A673 (cell line): ENCODE data around the gene SLC4A9. TPM values are rescaled to one million over a fixed set of nuclear protein-coding genes. Genes with fewer than 3 reads are reported as not detected.

Experiments used
- BruUV-seq: library from RNA; stranded (reverse); fragments of 400-500 nt; replicated peaks from 2 replicates; lab custom pipeline; 2021; lab: Mats Ljungman, UMichigan
- CTCF ChIA-PET: fragments of 300-600 bp; sonication (Branson Sonifier 250); formaldehyde crosslinking; loops from one replicate; lab custom pipeline; 2022; ENCODE audit warnings: antibody characterized with exemption; lab: Charles Lee
- POLR2A ChIA-PET: fragments of 300-600 bp; sonication (Branson Sonifier 250); formaldehyde crosslinking; loops from one replicate; lab custom pipeline; 2022; ENCODE audit warnings: antibody characterized with exemption; ENCODE audit not compliant: low non-redundant PET; lab: Charles Lee
- DNase-seq: peaks from one replicate; pipeline ENCODE4 v3.0.0-alpha.2; 2015; ENCODE audit warnings: low spot score
- H3K27ac ChIP-seq: fragments of 200-600 bp; sonication (generic); 2 replicates; pipeline ENCODE4 v1.5.1; 2016; ENCODE audit warnings: mixed run types, low read depth, mild to moderate bottlenecking, mixed read lengths, antibody characterized with exemption, low read length; ENCODE audit not compliant: poor library complexity, severe bottlenecking
- H3K27me3 ChIP-seq: fragments of 200-600 bp; sonication (generic); replicated peaks from 2 replicates; pipeline ENCODE4 v1.6.1; 2017; ENCODE audit warnings: mixed run types, low read depth, mild to moderate bottlenecking, mixed read lengths, antibody characterized with exemption, low read length; ENCODE audit not compliant: insufficient read depth, poor library complexity
- H3K36me3 ChIP-seq: fragments of 200-600 bp; sonication (generic); 2 replicates; pipeline ENCODE4 v1.6.1; 2016; ENCODE audit warnings: mixed run types, mild to moderate bottlenecking, mixed read lengths, antibody characterized with exemption, low read length; ENCODE audit not compliant: insufficient read depth, poor library complexity, severe bottlenecking
- H3K4me1 ChIP-seq: fragments of 200-600 bp; sonication (generic); 2 replicates; pipeline ENCODE4 v1.6.1; 2017; ENCODE audit warnings: mixed run types, mild to moderate bottlenecking, mixed read lengths, antibody characterized with exemption, low read length; ENCODE audit not compliant: insufficient read depth, poor library complexity, severe bottlenecking
- H3K4me3 ChIP-seq: fragments of 200-600 bp; sonication (generic); 2 replicates; pipeline ENCODE4 v1.5.1; 2016; ENCODE audit warnings: low read depth, mixed run types, mild to moderate bottlenecking, mixed read lengths, low read length; ENCODE audit not compliant: poor library complexity, severe bottlenecking
- H3K9me3 ChIP-seq: fragments of 200-600 bp; sonication (generic); 2 replicates; pipeline ENCODE4 v1.6.1; 2016; ENCODE audit warnings: mixed run types, low read depth, mild to moderate bottlenecking, mixed read lengths, antibody characterized with exemption, low read length; ENCODE audit not compliant: poor library complexity, severe bottlenecking
- EZH2 ChIP-seq: fragments of 200-600 bp; sonication (generic); IDR thresholded peaks from 2 replicates; pipeline ENCODE4 v1.6.1; 2017; ENCODE audit warnings: borderline replicate concordance, low read depth, mild to moderate bottlenecking, mixed read lengths, antibody characterized with exemption, low read length; ENCODE audit not compliant: poor library complexity, severe bottlenecking
- intact Hi-C: fragments of 100-400 bp; cut with micrococcal nuclease; formaldehyde crosslinking; loops from one replicate; pipeline ENCODE4 v1.10.0; 2022; ENCODE audit not compliant: unreplicated experiment
- total RNA-seq: library from RNA; stranded (reverse); gene quantifications from 2 replicates; pipeline ENCODE4 v1.2.3, GENCODE V29; 2021
- TF ChIP-seq, protein P1 (sequence below): fragments of 300-800, 200-600 bp; sonication (generic); conservative IDR thresholded peaks from 2 replicates; pipeline ENCODE4 v1.5.1; 2017; ENCODE audit warnings: low read depth, mild to moderate bottlenecking, antibody characterized with exemption, low read length, moderate library complexity, mixed read lengths

SLC4A9 gene
- total RNA-seq, 1 experiment from 2014 or later: not detected

GRCh38 chr5:140408750-140409241 is 48.8 kb downstream of the SLC4A9 start:
- Histone ChIP-seq H3K4me3 (no peak overlapping the region), H3K4me1 (peaks cover 5% of the 10 kb centered on the region), H3K27ac (no peak overlapping the region), H3K9me3 (no peaks in the 10 kb centered on the region), H3K36me3 (peaks cover 6% of the 10 kb centered on the region), H3K27me3 (no peaks in the 10 kb centered on the region)
- intact Hi-C loops: no loop called here
- TF ChIP-seq, protein P1, sequence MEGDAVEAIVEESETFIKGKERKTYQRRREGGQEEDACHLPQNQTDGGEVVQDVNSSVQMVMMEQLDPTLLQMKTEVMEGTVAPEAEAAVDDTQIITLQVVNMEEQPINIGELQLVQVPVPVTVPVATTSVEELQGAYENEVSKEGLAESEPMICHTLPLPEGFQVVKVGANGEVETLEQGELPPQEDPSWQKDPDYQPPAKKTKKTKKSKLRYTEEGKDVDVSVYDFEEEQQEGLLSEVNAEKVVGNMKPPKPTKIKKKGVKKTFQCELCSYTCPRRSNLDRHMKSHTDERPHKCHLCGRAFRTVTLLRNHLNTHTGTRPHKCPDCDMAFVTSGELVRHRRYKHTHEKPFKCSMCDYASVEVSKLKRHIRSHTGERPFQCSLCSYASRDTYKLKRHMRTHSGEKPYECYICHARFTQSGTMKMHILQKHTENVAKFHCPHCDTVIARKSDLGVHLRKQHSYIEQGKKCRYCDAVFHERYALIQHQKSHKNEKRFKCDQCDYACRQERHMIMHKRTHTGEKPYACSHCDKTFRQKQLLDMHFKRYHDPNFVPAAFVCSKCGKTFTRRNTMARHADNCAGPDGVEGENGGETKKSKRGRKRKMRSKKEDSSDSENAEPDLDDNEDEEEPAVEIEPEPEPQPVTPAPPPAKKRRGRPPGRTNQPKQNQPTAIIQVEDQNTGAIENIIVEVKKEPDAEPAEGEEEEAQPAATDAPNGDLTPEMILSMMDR: no peak
- TF ChIP-seq EZH2: no peak
- peak; percentile 15 for DNase-seq
- BruUV-seq: no TSS peak
- CTCF ChIA-PET: no interaction called here
- POLR2A ChIA-PET: no interaction called here

- TF ChIP-seq EZH2: no peak
- TF ChIP-seq, protein P1: no peak
Observed at GRCh38 chr5:140413230-140413629, 53.2 kb downstream of the SLC4A9 start.

DNA sequence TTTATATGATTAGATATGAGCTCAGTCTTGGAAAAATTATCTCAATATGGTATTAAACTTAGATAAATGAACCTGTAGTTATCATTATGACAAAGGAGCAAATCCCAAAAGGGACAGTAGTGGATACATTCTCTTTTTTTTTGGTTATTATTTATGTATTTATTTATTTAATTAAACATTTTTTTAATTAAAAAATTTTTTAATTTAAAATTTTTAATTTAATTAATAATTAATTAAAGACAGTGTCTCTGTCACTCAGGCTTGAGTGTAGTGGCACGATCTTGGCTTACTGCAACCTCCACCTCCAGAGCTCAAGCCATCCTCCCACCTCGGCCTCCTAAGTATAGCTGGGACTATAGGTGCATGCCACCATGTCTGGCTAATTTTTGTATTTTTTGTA is 57.2 kb downstream of the SLC4A9 start:
- intact Hi-C loops: no loop called here
- H3K9me3 ChIP-seq: no peaks in the 10 kb centered on the region
- peaks cover 4% of the 10 kb centered on the region for H3K4me1 ChIP-seq
- POLR2A ChIA-PET: no interaction called here
- no peak overlapping the region for H3K27ac ChIP-seq
- BruUV-seq: no TSS peak
- DNase-seq: no peak
- no peaks in the 10 kb centered on the region for H3K36me3 ChIP-seq
- H3K4me3 ChIP-seq: no peak overlapping the region
- no peaks in the 10 kb centered on the region for H3K27me3 ChIP-seq
- CTCF ChIA-PET: no interaction called here
- TF ChIP-seq EZH2: no peak

More at GRCh38 chr5:140413230-140413629, 53.2 kb downstream of the SLC4A9 start:
- ChIA-PET POLR2A (no interaction called here), CTCF (no interaction called here)
- Histone ChIP-seq H3K4me3 (no peak overlapping the region), H3K4me1 (no peaks in the 10 kb centered on the region), H3K27ac (peak overlapping the region; percentile 5), H3K9me3 (no peaks in the 10 kb centered on the region), H3K36me3 (no peaks in the 10 kb centered on the region), H3K27me3 (no peaks in the 10 kb centered on the region)
- no TSS peak for BruUV-seq
- intact Hi-C loops: no loop called here
- DNase-seq: no peak
